ENCODE results near the gene F13B. TPM values are rescaled to one million over a fixed set of nuclear protein-coding genes. Genes with fewer than 3 reads are reported as not detected.

The F13B gene
- total RNA-seq, 1 experiment from 2014 or later, result not detected

- ChIA-PET CTCF (no interaction called here), POLR2A (no interaction called here)
- BruUV-seq (replicated peaks), result no TSS peak
- no peak overlapping the region for H3K4me3 Mint-ChIP-seq (ENCODE audit: unreplicated experiment)
- H3K27ac Mint-ChIP-seq (ENCODE audit: low read depth, unreplicated experiment), result no peak overlapping the region
- DNase-seq (ENCODE audit: unreplicated experiment), result no peak
- no peaks in the 10 kb centered on the region for H3K4me1 Mint-ChIP-seq (ENCODE audit: insufficient read depth, unreplicated experiment)
- no peaks in the 10 kb centered on the region for H3K27me3 Mint-ChIP-seq (ENCODE audit: insufficient read depth, unreplicated experiment)
- intact Hi-C loops (cut with micrococcal nuclease), result no loop called here
- no peak for TF ChIP-seq CTCF (IDR thresholded peaks at IDR 0.05; ENCODE audit: unreplicated experiment)
- H3K9me3 Mint-ChIP-seq (ENCODE audit: unreplicated experiment), result peaks cover 4% of the 10 kb centered on the region
- no peaks in the 10 kb centered on the region for H3K36me3 Mint-ChIP-seq (ENCODE audit: insufficient read depth, unreplicated experiment)
These were observed 42.6 kb downstream of the F13B start for GRCh38 chr1:197024460-197024859.

GRCh38 chr1:197021716-197022115 lies 45.3 kb downstream of the F13B start:
- CTCF ChIA-PET, result no interaction called here
- DNase-seq (ENCODE audit: unreplicated experiment), result no peak
- no peaks in the 10 kb centered on the region for H3K27me3 Mint-ChIP-seq (ENCODE audit: insufficient read depth, unreplicated experiment)
- POLR2A ChIA-PET, result interaction anchor here (0.7 kb wide), 1 partner anchor 199 kb away, joined by 3 read pairs; no protein-coding TSS in a partner anchor
- H3K9me3 Mint-ChIP-seq (ENCODE audit: unreplicated experiment), result peaks cover 4% of the 10 kb centered on the region
- H3K27ac Mint-ChIP-seq (ENCODE audit: low read depth, unreplicated experiment), result no peak overlapping the region
- H3K4me1 Mint-ChIP-seq (ENCODE audit: insufficient read depth, unreplicated experiment), result no peaks in the 10 kb centered on the region
- H3K4me3 Mint-ChIP-seq (ENCODE audit: unreplicated experiment), result no peak overlapping the region
- intact Hi-C loops (cut with micrococcal nuclease), result no loop called here
- no peak for TF ChIP-seq CTCF (IDR thresholded peaks at IDR 0.05; ENCODE audit: unreplicated experiment)
- BruUV-seq (replicated peaks), result no TSS peak
- H3K36me3 Mint-ChIP-seq (ENCODE audit: insufficient read depth, unreplicated experiment), result no peaks in the 10 kb centered on the region

- POLR2A ChIA-PET, result interaction anchor here (0.9 kb wide), 1 partner anchor 9 kb away, joined by 3 read pairs; no protein-coding TSS in a partner anchor
- peaks cover 4% of the 10 kb centered on the region for H3K9me3 Mint-ChIP-seq (ENCODE audit: unreplicated experiment)
- CTCF ChIA-PET, result interaction anchor here (0.9 to 1.1 kb wide), 2 partner anchors 14 to 191 kb away, joined by 3 read pairs; no protein-coding TSS in a partner anchor
- no peak for TF ChIP-seq CTCF (IDR thresholded peaks at IDR 0.05; ENCODE audit: unreplicated experiment)
- no peak overlapping the region for H3K4me3 Mint-ChIP-seq (ENCODE audit: unreplicated experiment)
- no TSS peak for BruUV-seq (replicated peaks)
- DNase-seq (ENCODE audit: unreplicated experiment), result no peak
- H3K27ac Mint-ChIP-seq (ENCODE audit: low read depth, unreplicated experiment), result no peak overlapping the region
- H3K4me1 Mint-ChIP-seq (ENCODE audit: insufficient read depth, unreplicated experiment), result no peaks in the 10 kb centered on the region
- intact Hi-C loops (cut with micrococcal nuclease), result no loop called here
- H3K27me3 Mint-ChIP-seq (ENCODE audit: insufficient read depth, unreplicated experiment), result no peaks in the 10 kb centered on the region
- H3K36me3 Mint-ChIP-seq (ENCODE audit: insufficient read depth, unreplicated experiment), result no peaks in the 10 kb centered on the region
These were observed 49.4 kb downstream of the F13B start for GRCh38 chr1:197017558-197018146.

- CTCF ChIA-PET, result interaction anchor here (0.8 kb wide), 1 partner anchor 10 kb away, joined by 3 read pairs; no protein-coding TSS in a partner anchor
- H3K4me1 Mint-ChIP-seq (ENCODE audit: insufficient read depth, unreplicated experiment), result no peaks in the 10 kb centered on the region
- no peaks in the 10 kb centered on the region for H3K36me3 Mint-ChIP-seq (ENCODE audit: insufficient read depth, unreplicated experiment)
- no peak for DNase-seq (ENCODE audit: unreplicated experiment)
- intact Hi-C loops (cut with micrococcal nuclease), result no loop called here
- no TSS peak for BruUV-seq (replicated peaks)
- no peaks in the 10 kb centered on the region for H3K27me3 Mint-ChIP-seq (ENCODE audit: insufficient read depth, unreplicated experiment)
- peaks cover 3% of the 10 kb centered on the region for H3K9me3 Mint-ChIP-seq (ENCODE audit: unreplicated experiment)
- no peak overlapping the region for H3K4me3 Mint-ChIP-seq (ENCODE audit: unreplicated experiment)
- H3K27ac Mint-ChIP-seq (ENCODE audit: low read depth, unreplicated experiment), result no peak overlapping the region
- TF ChIP-seq CTCF (IDR thresholded peaks at IDR 0.05; ENCODE audit: unreplicated experiment), result no peak
- POLR2A ChIA-PET, result no interaction called here
These were observed 50.3 kb downstream of the F13B start for GRCh38 chr1:197016751-197017150.

All from MCF 10A (cell line).